Measurements from ENCODE around the gene CD40LG. TPM values are rescaled to one million over a fixed set of nuclear protein-coding genes. Genes with fewer than 3 reads are reported as not detected.

The CD40LG gene
- total and polyA plus RNA-seq, 10 donors, result 1.3 to 8.7 (median 2.4) TPM

GRCh38 chrX:136635235-136635634 is 12.7 kb upstream of the CD40LG start:
- intact Hi-C loops (cut with DNase I; ENCODE audit: low total_unique reads), result no loop called here
- DNase-seq, result no peak
- Histone ChIP-seq H3K4me1 (peaks cover 0 to 30% (median 10%) of the 10 kb centered on the region in 6 donors), H3K27ac (peak overlapping the region in 3 of 8 donors; percentile 23 to 42 (median 26)), H3K9me3 (no peaks in the 10 kb centered on the region), H3K36me3 (no peaks in the 10 kb centered on the region), H3K4me3 (no peak overlapping the region), H3K27me3 (replicated peaks in 1 of 7) (peaks cover 0 to 6% (median 0%) of the 10 kb centered on the region in 7 donors)
- TF ChIP-seq POLR2AphosphoS5 (IDR thresholded peaks at IDR 0.05) (no peak), POLR2A (IDR thresholded peaks at IDR 0.05) (no peak), CTCF (IDR thresholded peaks at IDR 0.05 in 8 of 11, conservative IDR thresholded peaks at IDR 0.05 in 3 of 11) (no peak)
- WGBS, 5 donors, result 32 to 63% (median 52%) methylated on average over 6 of the region's 6 CpGs

GRCh38 chrX:136636121-136636520 is 11.8 kb upstream of the CD40LG start:
- TF ChIP-seq CTCF (IDR thresholded peaks at IDR 0.05 in 8 of 11, conservative IDR thresholded peaks at IDR 0.05 in 3 of 11) (no peak), POLR2A (IDR thresholded peaks at IDR 0.05) (no peak), POLR2AphosphoS5 (IDR thresholded peaks at IDR 0.05) (no peak)
- WGBS, 5 donors, result 40 to 69% (median 46%) methylated on average over 3 of the region's 3 CpGs
- Histone ChIP-seq H3K36me3 (no peaks in the 10 kb centered on the region), H3K27me3 (replicated peaks in 1 of 7) (peaks cover 0 to 6% (median 0%) of the 10 kb centered on the region in 7 donors), H3K9me3 (no peaks in the 10 kb centered on the region), H3K27ac (peak overlapping the region in 1 of 8 donors; percentile 42), H3K4me3 (no peak overlapping the region), H3K4me1 (peaks cover 0 to 29% (median 10%) of the 10 kb centered on the region in 6 donors)
- no peak for DNase-seq
- intact Hi-C loops (cut with DNase I; ENCODE audit: low total_unique reads), result no loop called here

- 43 to 64% (median 63%) methylated on average over 8 of the region's 8 CpGs for WGBS, 5 donors
Observed at GRCh38 chrX:136639506-136640176, 8.3 kb upstream of the CD40LG start.

More at GRCh38 chrX:136639506-136640176, 8.3 kb upstream of the CD40LG start:
- intact Hi-C loops (cut with DNase I; ENCODE audit: low total_unique reads), result no loop called here
- Histone ChIP-seq H3K36me3 (no peaks in the 10 kb centered on the region), H3K27ac (peak overlapping the region in 4 of 8 donors; percentile 32 to 58 (median 50)), H3K9me3 (no peaks in the 10 kb centered on the region), H3K4me3 (peak overlapping the region in 1 of 8 donors; percentile 30), H3K4me1 (peaks cover 0 to 23% (median 10%) of the 10 kb centered on the region in 6 donors), H3K27me3 (replicated peaks in 1 of 7) (peaks cover 0 to 6% (median 0%) of the 10 kb centered on the region in 7 donors)
- TF ChIP-seq POLR2A (IDR thresholded peaks at IDR 0.05) (no peak), POLR2AphosphoS5 (IDR thresholded peaks at IDR 0.05) (no peak), CTCF (IDR thresholded peaks at IDR 0.05 in 8 of 11, conservative IDR thresholded peaks at IDR 0.05 in 3 of 11) (no peak)
- DNase-seq, result no peak

All from spleen (tissue), 11 donors.